Inflammatory macrophage (primary cell): ENCODE data around the gene CACNA2D1.
A peak's percentile ranks its signal among the peaks of the same experiment; 100 is the strongest.

ENCODE experiments used
- DNase-seq, 2 donors: peaks; one replicate each; pipeline ENCODE4 v3.0.0-alpha.2; 2020 to 2022
- total RNA-seq, 18 experiments: gene quantifications; one replicate each; lab custom pipeline; 2026; ENCODE audit warnings: mixed read lengths in 6 of 18, inconsistent platforms in 2 of 18; lab: John Stamatoyannopoulos, UW

CACNA2D1 gene
- 0 to 0.21 (median 0.08) reads per million in 18 experiments for total RNA-seq

- DNase-seq = no peak
Measured at GRCh38 chr7:82443547-82444219, at the start of gene CACNA2D1. CACNA2D1 (minus strand) TSS chr7:82443777.

DNA sequence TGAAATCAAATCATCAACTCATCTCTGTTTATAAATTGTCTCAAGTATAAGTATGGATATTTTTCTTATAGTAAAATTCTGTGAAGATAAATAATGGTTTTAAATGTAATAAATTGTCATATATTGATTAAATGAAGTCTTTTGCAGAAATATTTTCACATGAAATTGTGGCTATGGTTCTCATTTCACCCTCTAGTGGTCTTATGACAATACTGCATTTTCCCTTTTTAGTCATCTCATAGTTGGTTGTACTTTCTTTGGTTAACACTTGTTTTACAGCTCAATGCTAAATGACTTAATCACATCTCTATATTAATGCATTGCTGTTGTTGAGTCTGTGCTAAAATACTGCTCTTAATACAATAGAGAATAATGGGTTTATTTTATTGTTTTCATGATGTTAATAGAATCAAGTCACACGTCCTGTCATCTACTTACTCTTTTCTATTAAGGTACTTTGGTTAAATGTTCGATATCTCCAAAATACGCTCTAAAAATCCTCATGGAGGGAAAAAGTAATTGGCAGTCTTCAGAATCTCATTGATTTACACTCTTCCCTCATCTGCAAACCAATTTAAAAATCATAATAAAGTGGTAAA lies 38.0 kb upstream of the CACNA2D1 start:
- peak in 1 of 2 donors; percentile 24 for DNase-seq

- no peak for DNase-seq
Measured at GRCh38 chr7:82477733-82478515, 34.3 kb upstream of the CACNA2D1 start.

GRCh38 chr7:82472966-82473365 lies 29.4 kb upstream of the CACNA2D1 start:
- DNase-seq = no peak

- no peak for DNase-seq
Measured at GRCh38 chr7:82471351-82472020, 27.9 kb upstream of the CACNA2D1 start.

- DNase-seq = no peak
Measured at GRCh38 chr7:82469207-82469606, 25.6 kb upstream of the CACNA2D1 start.

DNA sequence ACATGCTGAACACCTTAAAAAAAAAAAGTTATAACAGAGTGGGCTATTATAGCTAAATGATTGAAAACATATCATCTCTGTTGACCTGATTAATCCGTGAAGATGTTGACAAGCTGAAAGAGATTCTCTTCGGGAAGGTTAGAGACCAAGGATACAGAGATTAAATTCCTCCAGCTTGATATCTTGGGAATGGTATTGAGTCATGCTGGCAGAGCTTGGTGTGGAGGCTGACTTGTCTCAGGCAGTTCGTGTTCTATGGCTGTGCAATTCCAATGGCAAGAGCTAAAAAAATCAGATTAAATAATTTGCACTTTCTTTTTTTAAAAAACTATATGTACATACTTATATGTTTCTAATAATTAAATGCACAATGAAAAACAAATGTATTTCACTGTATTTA lies 24.9 kb upstream of the CACNA2D1 start:
- DNase-seq = no peak

DNA sequence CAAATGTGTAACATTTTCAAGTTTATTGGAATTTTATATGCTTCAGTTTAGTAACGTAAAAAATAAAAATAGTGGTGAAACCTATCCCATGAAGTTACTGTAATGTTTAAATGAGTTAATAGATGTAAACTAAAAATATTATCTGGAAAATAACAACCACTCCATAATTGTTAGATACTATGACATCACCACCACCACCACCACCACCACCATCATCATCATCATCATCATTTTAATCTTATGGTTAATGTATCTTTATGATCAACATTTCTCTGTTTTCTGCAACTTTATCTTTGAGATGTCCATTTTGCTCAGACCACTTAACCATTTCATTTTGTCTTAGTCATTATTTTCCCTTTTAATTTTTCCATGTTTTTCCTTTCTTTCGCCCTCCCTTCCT lies 23.4 kb upstream of the CACNA2D1 start:
- DNase-seq = no peak

- DNase-seq = no peak
Measured at GRCh38 chr7:82464372-82464771, 20.8 kb upstream of the CACNA2D1 start.

DNA sequence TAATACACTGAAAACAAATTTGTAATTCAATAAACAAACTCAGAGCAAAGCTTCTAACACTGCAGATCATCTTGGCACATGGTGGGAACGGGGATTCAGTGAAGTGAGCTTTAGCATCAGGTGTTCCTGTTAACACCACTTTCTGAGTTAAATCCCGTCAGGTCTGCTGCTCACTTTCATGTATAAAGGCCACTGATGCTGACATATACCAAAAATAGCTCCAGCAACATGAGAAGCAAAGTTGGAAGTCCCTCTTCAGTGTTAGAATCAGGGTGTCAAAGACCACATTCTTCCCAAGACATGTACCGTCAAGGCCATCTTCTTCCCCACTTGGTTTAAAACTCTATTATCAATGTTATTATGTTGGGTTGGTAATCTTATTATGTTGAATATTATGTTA lies 11.7 kb upstream of the CACNA2D1 start:
- DNase-seq = no peak

- DNase-seq = no peak
Measured at GRCh38 chr7:82450759-82451158, 7.2 kb upstream of the CACNA2D1 start.

- no peak for DNase-seq
Measured at GRCh38 chr7:82449910-82450309, 6.3 kb upstream of the CACNA2D1 start.

DNA sequence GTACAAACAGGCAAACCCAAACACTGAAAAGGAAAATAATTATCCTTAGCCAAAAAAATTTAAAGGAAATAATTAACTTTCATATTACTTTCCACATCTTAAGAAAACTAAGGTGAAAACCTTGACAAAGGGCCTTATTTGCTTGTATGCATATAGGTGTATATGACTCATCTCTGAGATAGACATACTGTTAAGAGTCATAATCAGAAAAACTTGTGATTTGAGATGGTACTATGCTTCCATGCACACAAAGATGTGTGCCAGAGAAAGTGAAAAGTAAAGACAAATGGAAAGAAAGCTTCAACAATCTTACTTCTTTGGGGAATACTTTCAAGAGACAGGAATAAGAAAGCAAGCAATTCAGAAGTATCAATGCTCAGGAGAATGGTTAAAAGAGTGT lies 3.3 kb upstream of the CACNA2D1 start:
- no peak for DNase-seq

GRCh38 chr7:82445271-82445670 lies 1.7 kb upstream of the CACNA2D1 start:
- no peak for DNase-seq

- DNase-seq = no peak
Measured at GRCh38 chr7:82444220-82444909, 788 bp upstream of the CACNA2D1 start.

- no peak for DNase-seq
Measured at GRCh38 chr7:82443036-82443546, 486 bp downstream of the CACNA2D1 start.

- DNase-seq = no peak
Measured at GRCh38 chr7:82442492-82443035, 1.0 kb downstream of the CACNA2D1 start.

DNA sequence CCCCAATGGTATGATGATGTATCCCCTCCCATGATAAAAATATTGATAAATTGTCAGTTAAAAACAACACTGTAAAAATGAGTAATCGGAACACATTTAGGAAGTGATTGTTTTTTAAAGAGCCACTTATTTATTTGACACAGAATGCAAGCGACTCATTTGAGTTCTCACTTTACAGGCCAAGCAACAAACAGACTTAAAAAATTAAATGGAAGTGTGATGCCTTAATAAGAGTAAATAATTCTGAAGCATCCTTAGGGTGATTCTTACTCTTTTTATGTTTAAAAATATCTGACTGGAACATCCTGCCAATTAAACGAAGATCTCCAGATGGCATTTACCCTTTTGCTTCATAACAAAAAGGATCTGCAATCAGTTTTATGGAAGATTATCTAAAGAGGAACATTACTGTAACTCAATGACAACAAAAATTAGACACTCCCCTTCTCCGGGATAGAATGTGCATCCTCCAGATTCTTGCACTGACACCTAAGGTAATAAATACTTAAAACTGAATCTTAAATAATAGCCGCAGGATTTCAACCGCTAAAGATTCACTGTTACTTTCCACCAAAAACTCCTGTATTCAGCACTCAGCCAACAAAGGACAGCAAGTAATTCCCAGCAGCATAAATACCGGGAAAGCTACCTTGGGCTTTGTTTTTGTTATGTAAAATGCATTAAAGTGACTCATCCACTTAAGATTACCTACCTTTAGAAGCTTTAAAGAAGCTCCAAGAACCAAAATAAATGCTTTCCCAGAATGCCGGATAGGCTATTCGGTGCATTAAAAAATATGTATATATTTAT lies 1.7 kb downstream of the CACNA2D1 start:
- DNase-seq = no peak

GRCh38 chr7:82438521-82438920 lies 5.1 kb downstream of the CACNA2D1 start:
- no peak for DNase-seq

GRCh38 chr7:82435769-82436168 lies 7.8 kb downstream of the CACNA2D1 start:
- no peak for DNase-seq
